ENCODE data around the gene MRPL52.

- TF ChIP-seq CTCF (IDR thresholded peaks at IDR 0.05), result peak in 1 of 4 experiments; percentile 1
- TF ChIP-seq POLR2A (IDR thresholded peaks at IDR 0.05), result no peak
Observed at GRCh38 chr14:22872833-22873520, 43.3 kb downstream of the MRPL52 start.
